ENCODE measurements around the gene KCNK7. TPM values are rescaled to one million over a fixed set of nuclear protein-coding genes. Genes with fewer than 3 reads are reported as not detected.

KCNK7 gene
- total and polyA plus RNA-seq, 2 donors = 0.66 to 3.8 TPM

Other genes starting within 250 kb of the KCNK7 start
- 1.0 TPM for gene TIGD3, start 241.0 kb downstream of the KCNK7 start, total RNA-seq
- 1.9 TPM for gene TIGD3, start 241.0 kb downstream of the KCNK7 start, polyA plus RNA-seq
- 8.1 TPM for gene SLC25A45, start 213.2 kb downstream of the KCNK7 start, total RNA-seq
- 35.3 TPM for gene SLC25A45, start 213.2 kb downstream of the KCNK7 start, polyA plus RNA-seq
- gene FRMD8, start 209.2 kb downstream of the KCNK7 start, total RNA-seq = 15.2 TPM
- gene FRMD8, start 209.2 kb downstream of the KCNK7 start, polyA plus RNA-seq = 21.4 TPM
- 9.2 TPM for gene NEAT1, start 173.0 kb downstream of the KCNK7 start, total RNA-seq
- 3,325 TPM for gene NEAT1, start 173.0 kb downstream of the KCNK7 start, polyA plus RNA-seq
- gene MALAT1, start 96.8 kb downstream of the KCNK7 start, total RNA-seq = 3,158 TPM
- 682 TPM for gene MALAT1, start 96.8 kb downstream of the KCNK7 start, polyA plus RNA-seq
- 41.0 TPM for gene SCYL1, start 70.7 kb downstream of the KCNK7 start, total RNA-seq
- gene SCYL1, start 70.7 kb downstream of the KCNK7 start, polyA plus RNA-seq = 68.1 TPM
- 13.3 TPM for gene LTBP3, start 37.4 kb downstream of the KCNK7 start, total RNA-seq
- gene LTBP3, start 37.4 kb downstream of the KCNK7 start, polyA plus RNA-seq = 64.6 TPM
- 40.7 TPM for gene ZNRD2, start 25.3 kb downstream of the KCNK7 start, total RNA-seq
- 38.0 TPM for gene ZNRD2, start 25.3 kb downstream of the KCNK7 start, polyA plus RNA-seq
- 47.2 TPM for gene FAM89B, start 23.3 kb downstream of the KCNK7 start, total RNA-seq
- gene FAM89B, start 23.3 kb downstream of the KCNK7 start, polyA plus RNA-seq = 62.2 TPM
- 19.9 TPM for gene EHBP1L1, start 19.7 kb downstream of the KCNK7 start, total RNA-seq
- gene EHBP1L1, start 19.7 kb downstream of the KCNK7 start, polyA plus RNA-seq = 66.5 TPM
- 21.9 TPM for gene MAP3K11, start 18.4 kb upstream of the KCNK7 start, total RNA-seq
- 61.0 TPM for gene MAP3K11, start 18.4 kb upstream of the KCNK7 start, polyA plus RNA-seq
- 7.4 TPM for gene PCNX3, start 20.0 kb upstream of the KCNK7 start, total RNA-seq
- 23.4 TPM for gene PCNX3, start 20.0 kb upstream of the KCNK7 start, polyA plus RNA-seq
- gene SIPA1, start 42.3 kb upstream of the KCNK7 start, total RNA-seq = 51.9 TPM
- 153 TPM for gene SIPA1, start 42.3 kb upstream of the KCNK7 start, polyA plus RNA-seq
- 17.1 TPM for gene RELA, start 67.1 kb upstream of the KCNK7 start, total RNA-seq
- gene RELA, start 67.1 kb upstream of the KCNK7 start, polyA plus RNA-seq = 41.9 TPM
- 53.5 TPM for gene KAT5, start 116.5 kb upstream of the KCNK7 start, total RNA-seq
- gene KAT5, start 116.5 kb upstream of the KCNK7 start, polyA plus RNA-seq = 104 TPM
- 85.9 TPM for gene RNASEH2C, start 125.0 kb upstream of the KCNK7 start, total RNA-seq
- 49.4 TPM for gene RNASEH2C, start 125.0 kb upstream of the KCNK7 start, polyA plus RNA-seq
- 5.3 TPM for gene AP5B1, start 185.2 kb upstream of the KCNK7 start, total RNA-seq
- 7.6 TPM for gene AP5B1, start 185.2 kb upstream of the KCNK7 start, polyA plus RNA-seq
- gene OVOL1, start 191.3 kb upstream of the KCNK7 start, total RNA-seq = 0.47 TPM
- gene OVOL1, start 191.3 kb upstream of the KCNK7 start, polyA plus RNA-seq = 1.3 TPM
- gene SNX32, start 238.2 kb upstream of the KCNK7 start, total RNA-seq = 0.38 TPM
- gene SNX32, start 238.2 kb upstream of the KCNK7 start, polyA plus RNA-seq = 1.1 TPM